Trophoblast cell (in vitro differentiated cells and primary cell): ENCODE data around the gene TOPAZ1.

Source experiments
- DNase-seq, 2 donors: peaks; one replicate each; pipeline ENCODE4 v3.0.0-alpha.2; 2016
- H2AFZ ChIP-seq: 2 replicates; pipeline ENCODE4 v1.6.1; 2013; ENCODE audit warnings: low read length, moderate library complexity, mild to moderate bottlenecking; ENCODE audit not compliant: insufficient read depth, poor library complexity
- H2AK5ac ChIP-seq: 2 replicates; pipeline ENCODE4 v1.6.1; 2013; ENCODE audit warnings: mild to moderate bottlenecking, low read length
- H2BK120ac ChIP-seq: 2 replicates; pipeline ENCODE4 v1.6.1; 2013; ENCODE audit warnings: low read length, mild to moderate bottlenecking, moderate library complexity; ENCODE audit not compliant: insufficient read depth, poor library complexity
- H2BK12ac ChIP-seq: 2 replicates; pipeline ENCODE4 v1.6.1; 2013; ENCODE audit warnings: mild to moderate bottlenecking, low read length, moderate library complexity
- H2BK5ac ChIP-seq: 2 replicates; pipeline ENCODE4 v1.6.1; 2013; ENCODE audit warnings: low read length, low read depth, moderate library complexity, mild to moderate bottlenecking; ENCODE audit not compliant: poor library complexity
- H3K14ac ChIP-seq: 2 replicates; pipeline ENCODE4 v1.6.1; 2013; ENCODE audit warnings: mild to moderate bottlenecking, low read length
- H3K18ac ChIP-seq: 2 replicates; pipeline ENCODE4 v1.6.1; 2013; ENCODE audit warnings: mild to moderate bottlenecking, low read length
- H3K23ac ChIP-seq: 2 replicates; pipeline ENCODE4 v1.6.1; 2013; ENCODE audit warnings: low read length
- H3K27ac ChIP-seq: 2 replicates; pipeline ENCODE4 v1.5.1; 2013; ENCODE audit warnings: low read depth, mild to moderate bottlenecking, inconsistent platforms, low read length, moderate library complexity
- H3K27me3 ChIP-seq: 2 replicates; pipeline ENCODE4 v1.6.1; 2013; ENCODE audit warnings: inconsistent platforms, mild to moderate bottlenecking, low read length, moderate library complexity; ENCODE audit not compliant: insufficient read depth
- H3K36me3 ChIP-seq, 2 experiments: 1 replicate in 1 of 2; 2 replicates in 1 of 2; pipeline ENCODE4 v1.6.1; 2013; ENCODE audit warnings: low read length in 2 of 2, mild to moderate bottlenecking in 2 of 2, moderate library complexity in 1 of 2; ENCODE audit not compliant: insufficient read depth in 2 of 2, control insufficient read depth in 1 of 2
- H3K4ac ChIP-seq: 2 replicates; pipeline ENCODE4 v1.6.1; 2013; ENCODE audit warnings: low read depth, mild to moderate bottlenecking, low read length, moderate library complexity
- H3K4me1 ChIP-seq, 2 experiments: 1 replicate in 1 of 2; 2 replicates in 1 of 2; pipeline ENCODE4 v1.6.1; 2013; ENCODE audit warnings: low read length in 2 of 2, mild to moderate bottlenecking in 2 of 2, moderate library complexity in 1 of 2; ENCODE audit not compliant: insufficient read depth in 2 of 2, control insufficient read depth in 1 of 2
- H3K4me2 ChIP-seq: 2 replicates; pipeline ENCODE4 v1.6.1; 2013; ENCODE audit warnings: inconsistent platforms, mild to moderate bottlenecking, low read length, moderate library complexity
- H3K4me3 ChIP-seq: 2 replicates; pipeline ENCODE4 v1.5.1; 2013; ENCODE audit warnings: mild to moderate bottlenecking, low read depth, low read length, inconsistent platforms
- H3K79me1 ChIP-seq: one replicate; pipeline ENCODE4 v1.6.1; 2013; ENCODE audit warnings: low read length
- H3K79me2 ChIP-seq: 2 replicates; pipeline ENCODE4 v1.6.1; 2013; ENCODE audit warnings: low read length, mild to moderate bottlenecking; ENCODE audit not compliant: control insufficient read depth, insufficient read depth, poor library complexity
- H3K9ac ChIP-seq: 2 replicates; pipeline ENCODE4 v1.6.1; 2013; ENCODE audit warnings: mild to moderate bottlenecking, low read length
- H3K9me3 ChIP-seq: 2 replicates; pipeline ENCODE4 v1.6.1; 2013; ENCODE audit warnings: low read depth, mild to moderate bottlenecking, control low read depth, inconsistent platforms, low read length; ENCODE audit not compliant: insufficient read depth
- H4K12ac ChIP-seq: 2 replicates; pipeline ENCODE4 v1.6.1; 2013; ENCODE audit warnings: low read depth, mild to moderate bottlenecking, low read length, moderate library complexity
- H4K8ac ChIP-seq: 2 replicates; pipeline ENCODE4 v1.6.1; 2013; ENCODE audit warnings: low read depth, mild to moderate bottlenecking, low read length, moderate library complexity
- H4K91ac ChIP-seq: one replicate; pipeline ENCODE4 v1.6.1; 2013; ENCODE audit warnings: low read depth, mild to moderate bottlenecking, low read length, moderate library complexity
- WGBS: extraction: QIAGEN DNeasy Blood & Tissue Kit; methylation state at CpG from one replicate; pipeline ENCODE4 v1.1.7; 2013; ENCODE audit warnings: missing lambda C conversion rate; ENCODE audit not compliant: insufficient read length, insufficient coverage; ENCODE audit errors: extremely low coverage; 5-methylcytosine and 5-hydroxymethylcytosine counted together

TOPAZ1 gene

GRCh38 chr3:44224131-44224530 is 17.6 kb upstream of the TOPAZ1 start:
- H2AK5ac ChIP-seq = no peak overlapping the region
- H3K9ac ChIP-seq = no peak overlapping the region
- no peak overlapping the region for H2BK5ac ChIP-seq
- H3K4ac ChIP-seq = no peak overlapping the region
- DNase-seq = no peak
- no peak overlapping the region for H3K27ac ChIP-seq
- no CpG with 5 or more reads among the region's 2 CpGs for WGBS
- H2BK12ac ChIP-seq = no peak overlapping the region
- no peaks in the 10 kb centered on the region for H3K36me3 ChIP-seq
- H3K14ac ChIP-seq = no peak overlapping the region
- no peaks in the 10 kb centered on the region for H3K27me3 ChIP-seq
- no peak overlapping the region for H2BK120ac ChIP-seq
- H2AFZ ChIP-seq = no peak overlapping the region
- no peak overlapping the region for H4K8ac ChIP-seq
- no peak overlapping the region for H4K12ac ChIP-seq
- H3K18ac ChIP-seq = no peak overlapping the region
- no peaks in the 10 kb centered on the region for H3K9me3 ChIP-seq
- H3K4me3 ChIP-seq = no peak overlapping the region
- H3K4me1 ChIP-seq = no peaks in the 10 kb centered on the region
- H3K23ac ChIP-seq = no peak overlapping the region
- no peak overlapping the region for H3K4me2 ChIP-seq
- no peaks in the 10 kb centered on the region for H3K79me2 ChIP-seq
- H3K79me1 ChIP-seq = no peaks in the 10 kb centered on the region
- H4K91ac ChIP-seq = no peak overlapping the region

GRCh38 chr3:44226573-44226972 is 15.1 kb upstream of the TOPAZ1 start:
- Histone ChIP-seq H3K9ac (no peak overlapping the region), H3K4ac (no peak overlapping the region), H2AFZ (no peak overlapping the region), H3K27ac (no peak overlapping the region), H3K79me1 (no peaks in the 10 kb centered on the region), H4K91ac (no peak overlapping the region), H4K12ac (no peak overlapping the region), H3K4me3 (no peak overlapping the region), H3K79me2 (no peaks in the 10 kb centered on the region), H4K8ac (no peak overlapping the region), H3K4me1 (no peaks in the 10 kb centered on the region), H2BK120ac (no peak overlapping the region), H2BK5ac (no peak overlapping the region), H3K23ac (no peak overlapping the region), H3K9me3 (no peaks in the 10 kb centered on the region), H3K27me3 (no peaks in the 10 kb centered on the region), H3K18ac (no peak overlapping the region), H3K14ac (no peak overlapping the region), H2AK5ac (no peak overlapping the region), H2BK12ac (no peak overlapping the region), H3K4me2 (no peak overlapping the region), H3K36me3 (no peaks in the 10 kb centered on the region)
- WGBS = no CpG with 5 or more reads among the region's 1 CpG
- no peak for DNase-seq

GRCh38 chr3:44227632-44228031 is 14.1 kb upstream of the TOPAZ1 start:
- Histone ChIP-seq H4K12ac (no peak overlapping the region), H3K79me2 (no peaks in the 10 kb centered on the region), H4K91ac (no peak overlapping the region), H3K4me1 (no peaks in the 10 kb centered on the region), H3K27me3 (no peaks in the 10 kb centered on the region), H2AK5ac (no peak overlapping the region), H2BK120ac (no peak overlapping the region), H2BK12ac (no peak overlapping the region), H4K8ac (no peak overlapping the region), H3K36me3 (no peaks in the 10 kb centered on the region), H3K4me3 (no peak overlapping the region), H3K23ac (no peak overlapping the region), H3K4ac (no peak overlapping the region), H3K14ac (no peak overlapping the region), H3K4me2 (no peak overlapping the region), H3K27ac (no peak overlapping the region), H3K9ac (no peak overlapping the region), H3K79me1 (no peaks in the 10 kb centered on the region), H2AFZ (no peak overlapping the region), H3K18ac (no peak overlapping the region), H2BK5ac (no peak overlapping the region), H3K9me3 (no peaks in the 10 kb centered on the region)
- WGBS = no CpG with 5 or more reads among the region's 3 CpGs
- DNase-seq = no peak

GRCh38 chr3:44228900-44229299 is 12.8 kb upstream of the TOPAZ1 start:
- Histone ChIP-seq H3K9ac (no peak overlapping the region), H4K8ac (no peak overlapping the region), H2AFZ (no peak overlapping the region), H3K23ac (no peak overlapping the region), H3K36me3 (no peaks in the 10 kb centered on the region), H4K91ac (no peak overlapping the region), H2BK12ac (no peak overlapping the region), H3K79me1 (no peaks in the 10 kb centered on the region), H2BK120ac (no peak overlapping the region), H2BK5ac (no peak overlapping the region), H3K4me2 (no peak overlapping the region), H3K4me1 (no peaks in the 10 kb centered on the region), H3K4me3 (no peak overlapping the region), H2AK5ac (no peak overlapping the region), H3K27ac (no peak overlapping the region), H3K4ac (no peak overlapping the region), H3K9me3 (no peaks in the 10 kb centered on the region), H3K27me3 (no peaks in the 10 kb centered on the region), H4K12ac (no peak overlapping the region), H3K18ac (no peak overlapping the region), H3K14ac (no peak overlapping the region), H3K79me2 (no peaks in the 10 kb centered on the region)
- WGBS = no CpG with 5 or more reads among the region's 4 CpGs
- no peak for DNase-seq
